Activated naive CD4-positive, alpha-beta T cell (primary cell): Measurements from ENCODE around the gene SAG.

ENCODE experiments used
- DNase-seq, 4 experiments: peaks; one replicate each; lab custom pipeline; 2025; lab: John Stamatoyannopoulos, UW

Gene SAG

GRCh38 chr2:233307565-233307964 lies at the start of gene SAG:
Gene SAG, plus strand, starts transcription at chr2:233307816. Its CDS starts 1,374 bp downstream, at chr2:233309190.
- DNase-seq = no peak

- DNase-seq = no peak
These were observed 49.4 kb upstream of the SAG start for GRCh38 chr2:233258211-233258610.

- DNase-seq = no peak
These were observed 47.9 kb upstream of the SAG start for GRCh38 chr2:233259730-233260129.

- no peak for DNase-seq
These were observed 47.0 kb upstream of the SAG start for GRCh38 chr2:233260661-233261060.

GRCh38 chr2:233261819-233262555 lies 45.6 kb upstream of the SAG start:
- no peak for DNase-seq

- DNase-seq = no peak
These were observed 45.1 kb upstream of the SAG start for GRCh38 chr2:233262562-233262961.

- no peak for DNase-seq
These were observed 44.5 kb upstream of the SAG start for GRCh38 chr2:233263045-233263570.

GRCh38 chr2:233264667-233265066 lies 42.9 kb upstream of the SAG start:
- DNase-seq = no peak

- DNase-seq = no peak
These were observed 41.7 kb upstream of the SAG start for GRCh38 chr2:233265899-233266431.

- no peak for DNase-seq
These were observed 41.1 kb upstream of the SAG start for GRCh38 chr2:233266481-233266880.

GRCh38 chr2:233267516-233268245 lies 39.9 kb upstream of the SAG start:
- peak in 3 of 4 experiments; percentile 6 to 68 (median 64) for DNase-seq

GRCh38 chr2:233270366-233270765 lies 37.2 kb upstream of the SAG start:
- DNase-seq = no peak

- no peak for DNase-seq
These were observed 36.7 kb upstream of the SAG start for GRCh38 chr2:233270951-233271350.

- no peak for DNase-seq
These were observed 35.9 kb upstream of the SAG start for GRCh38 chr2:233271693-233272092.

GRCh38 chr2:233273120-233273519 lies 34.5 kb upstream of the SAG start:
- DNase-seq = no peak

- no peak for DNase-seq
These were observed 32.4 kb upstream of the SAG start for GRCh38 chr2:233275223-233275622.

- no peak for DNase-seq
These were observed 28.7 kb upstream of the SAG start for GRCh38 chr2:233278921-233279320.

GRCh38 chr2:233280114-233280693 lies 27.4 kb upstream of the SAG start:
- DNase-seq = no peak

GRCh38 chr2:233281553-233281952 lies 26.1 kb upstream of the SAG start:
- DNase-seq = no peak

- DNase-seq = no peak
These were observed 25.5 kb upstream of the SAG start for GRCh38 chr2:233281992-233282603.

- no peak for DNase-seq
These were observed 21.7 kb upstream of the SAG start for GRCh38 chr2:233285921-233286320.

GRCh38 chr2:233287871-233288270 lies 19.7 kb upstream of the SAG start:
- no peak for DNase-seq
